Stimulated activated CD8-positive, alpha-beta memory T cell treated with anti-CD3 and anti-CD28 coated beads, Interleukin-15, amount 100 ng/mL, for 4 hours (primary cell): ENCODE data around the gene HCN2.
"Not testable (repeated sequence)": the region's sequence is repeated elsewhere in the genome, so short reads cannot be mapped to it uniquely, and the experiment has no call there.

Experiments used
- DNase-seq, 2 donors: peaks; one replicate each; pipeline ENCODE4 v3.0.0-alpha.2; 2020; ENCODE audit warnings: low read depth in 2 of 2

HCN2 gene

GRCh38 chr19:620166-620862, 30.6 kb downstream of the HCN2 start:
- DNase-seq: no peak

- not testable (repeated sequence) for DNase-seq
These were observed 31.5 kb downstream of the HCN2 start for GRCh38 chr19:621191-621590.

GRCh38 chr19:621819-622218, 32.1 kb downstream of the HCN2 start:
- no peak for DNase-seq

GRCh38 chr19:622666-623065, 33.0 kb downstream of the HCN2 start:
- DNase-seq: no peak

GRCh38 chr19:623175-623916, 33.7 kb downstream of the HCN2 start:
- DNase-seq: no peak

GRCh38 chr19:623974-624373, 34.3 kb downstream of the HCN2 start:
- DNase-seq: no peak

- no peak for DNase-seq
These were observed 34.9 kb downstream of the HCN2 start for GRCh38 chr19:624433-625109.

- DNase-seq: no peak
These were observed 35.6 kb downstream of the HCN2 start for GRCh38 chr19:625257-625656.

GRCh38 chr19:626566-626965, 36.9 kb downstream of the HCN2 start:
- not testable (repeated sequence) for DNase-seq

GRCh38 chr19:628168-628567, 38.5 kb downstream of the HCN2 start:
- no peak for DNase-seq

- not testable (repeated sequence) for DNase-seq
These were observed 39.8 kb downstream of the HCN2 start for GRCh38 chr19:629515-629914.

- no peak for DNase-seq
These were observed 40.5 kb downstream of the HCN2 start for GRCh38 chr19:629961-630714.

GRCh38 chr19:632579-633067, 42.9 kb downstream of the HCN2 start:
- DNase-seq: no peak

- DNase-seq: peak; percentile 93 to 95
These were observed 43.5 kb downstream of the HCN2 start, which contains the start of gene POLRMT for GRCh38 chr19:633068-633785. Gene POLRMT (minus strand): TSS chr19:633537. CDS start chr19:633512, 25 bp downstream.

GRCh38 chr19:633786-634639, 44.3 kb downstream of the HCN2 start:
- no peak for DNase-seq

GRCh38 chr19:634975-635652, 45.4 kb downstream of the HCN2 start:
- no peak for DNase-seq

- DNase-seq: no peak
These were observed 49.2 kb downstream of the HCN2 start for GRCh38 chr19:638906-639252.

GRCh38 chr19:639253-640160, 49.8 kb downstream of the HCN2 start, which contains the start of gene FGF22:
Gene FGF22 (plus strand): TSS chr19:639879. CDS start chr19:639926, 47 bp downstream.
- peak; percentile 91 to 92 for DNase-seq
